H7 (cell line): ENCODE data around the gene KCNJ15. TPM values are rescaled to one million over a fixed set of nuclear protein-coding genes. Genes with fewer than 3 reads are reported as not detected.

Source experiments
- DNase-seq: peaks from one replicate; pipeline ENCODE4 v3.0.0; 2012
- H3K27me3 ChIP-seq: 2 replicates; pipeline ENCODE4 v1.6.0; 2011; ENCODE audit warnings: mild to moderate bottlenecking, low read length; ENCODE audit not compliant: control insufficient read depth, insufficient read depth
- H3K36me3 ChIP-seq: replicated peaks from 2 replicates; pipeline ENCODE4 v1.5.1; 2011; ENCODE audit warnings: low read length; ENCODE audit not compliant: control insufficient read depth, insufficient read depth
- H3K4me3 ChIP-seq: 2 replicates; pipeline ENCODE4 v1.5.1; 2011; ENCODE audit warnings: low read depth, mild to moderate bottlenecking, control low read depth, low read length, moderate library complexity; ENCODE audit not compliant: insufficient read depth
- total RNA-seq: library from RNA; depleted of rRNA; stranded (reverse); fragments of >200 nt; shearing (Covaris generic); gene quantifications from 2 replicates; pipeline ENCODE4 v1.2.3, GENCODE V29; 2014; rRNA removed

Gene KCNJ15
- total RNA-seq, 1 experiment from 2014 or later: not detected

- Histone ChIP-seq H3K4me3 (no peak overlapping the region), H3K36me3 (no peaks in the 10 kb centered on the region), H3K27me3 (peaks cover 2% of the 10 kb centered on the region; the same call in 1 of the 2 replicates)
- DNase-seq: peak; percentile 36
Observed at GRCh38 chr21:38351961-38352521, 95.2 kb downstream of the KCNJ15 start.

GRCh38 chr21:38352536-38353219 is 95.9 kb downstream of the KCNJ15 start:
- H3K27me3 ChIP-seq: peaks cover 2% of the 10 kb centered on the region; the same call in 1 of the 2 replicates
- H3K36me3 ChIP-seq: no peaks in the 10 kb centered on the region
- no peak overlapping the region for H3K4me3 ChIP-seq
- peak; percentile 84 for DNase-seq

- Histone ChIP-seq H3K4me3 (no peak overlapping the region), H3K36me3 (no peaks in the 10 kb centered on the region), H3K27me3 (peaks cover 2% of the 10 kb centered on the region; the same call in 1 of the 2 replicates)
- no peak for DNase-seq
Observed at GRCh38 chr21:38354231-38354630, 97.4 kb downstream of the KCNJ15 start.

GRCh38 chr21:38354746-38355145 is 98.0 kb downstream of the KCNJ15 start:
- H3K27me3 ChIP-seq: peaks cover 2% of the 10 kb centered on the region; the same call in 1 of the 2 replicates

GRCh38 chr21:38355353-38355752 is 98.6 kb downstream of the KCNJ15 start:
- Histone ChIP-seq H3K4me3 (no peak overlapping the region), H3K27me3 (peaks cover 2% of the 10 kb centered on the region; the same call in 1 of the 2 replicates), H3K36me3 (no peaks in the 10 kb centered on the region)
- DNase-seq: no peak

More at GRCh38 chr21:38354746-38355145, 98.0 kb downstream of the KCNJ15 start:
- DNase-seq: no peak
- Histone ChIP-seq H3K4me3 (no peak overlapping the region), H3K36me3 (no peaks in the 10 kb centered on the region)

GRCh38 chr21:38355992-38356781 is 99.4 kb downstream of the KCNJ15 start:
- Histone ChIP-seq H3K36me3 (no peaks in the 10 kb centered on the region), H3K27me3 (peaks cover 2% of the 10 kb centered on the region; the same call in 1 of the 2 replicates), H3K4me3 (no peak overlapping the region)
- DNase-seq: peak; percentile 93

Other genes with a start within 250 kb of the KCNJ15 start
- gene ERG, start 241.5 kb downstream of the KCNJ15 start, total RNA-seq: 0.37 and 1.5 TPM in 2 replicates